Kidney (tissue), 14 donors: ENCODE results near the gene DDX24. TPM values are rescaled to one million over a fixed set of nuclear protein-coding genes. Genes with fewer than 3 reads are reported as not detected.

Experiments
- DNase-seq, 5 donors: peaks; one replicate each; pipeline ENCODE4 v3.0.0-alpha.2; 2013 to 2020
- FAIRE-seq: peaks from 2 replicates; lab custom pipeline; 2012; peaks lifted over from hg19 to GRCh38; lab: Jason Lieb, UNC
- H3K27ac ChIP-seq, 2 donors: one replicate each; pipeline ENCODE4 v1.7.0; 2013; ENCODE audit warnings: low read depth in 2 of 2, low read length in 2 of 2, inconsistent platforms in 1 of 2
- H3K27me3 ChIP-seq: one replicate; pipeline ENCODE4 v1.7.1; 2013; ENCODE audit warnings: low read length, inconsistent platforms; ENCODE audit not compliant: control insufficient read depth, insufficient read depth
- H3K36me3 ChIP-seq, 3 donors: one replicate each; pipeline versions ENCODE4 v1.7.0 to v1.7.1; 2013; ENCODE audit warnings: low read length in 3 of 3, control low read depth in 1 of 3, inconsistent platforms in 1 of 3; ENCODE audit not compliant: insufficient read depth in 3 of 3, control insufficient read depth in 2 of 3
- H3K4me1 ChIP-seq, 3 donors: one replicate each; pipeline versions ENCODE4 v1.7.0 to v1.7.1; 2013; ENCODE audit warnings: low read length in 3 of 3, inconsistent platforms in 1 of 3, low read depth in 1 of 3; ENCODE audit not compliant: control insufficient read depth in 2 of 3, insufficient read depth in 2 of 3
- H3K4me3 ChIP-seq, 3 donors: one replicate each; pipeline versions ENCODE4 v1.7.0 to v1.8.1; 2013; ENCODE audit warnings: low read length in 3 of 3, control low read depth in 1 of 3, inconsistent platforms in 1 of 3
- H3K9ac ChIP-seq, 3 donors: one replicate each; pipeline versions ENCODE4 v1.7.0 to v1.7.1; 2013; ENCODE audit warnings: low read length in 3 of 3, control low read depth in 1 of 3, inconsistent platforms in 1 of 3
- H3K9me3 ChIP-seq, 3 donors: one replicate each; pipeline versions ENCODE4 v1.7.0 to v1.7.1; 2013; ENCODE audit warnings: low read length in 3 of 3, control low read depth in 1 of 3, inconsistent platforms in 1 of 3; ENCODE audit not compliant: control insufficient read depth in 2 of 3, insufficient read depth in 1 of 3
- intact Hi-C: fragments of 100-400 bp; cut with DNase I; formaldehyde crosslinking; loops from one replicate; pipeline ENCODE4 v1.11.1; 2022
- polyA plus RNA-seq: library from polyadenylated mRNA; stranded (reverse); fragments of 350-450 nt; fragmentation: Illumina TruSeq; extraction: RNeasy Lipid Tissue Mini Kit (QIAGEN cat#74804); gene quantifications from one replicate; pipeline ENCODE4 v1.2.3, GENCODE V29; 2014; ENCODE audit warnings: low read depth, low replicate concordance; ENCODE audit not compliant: insufficient read depth
- total RNA-seq: library from RNA; stranded (reverse); fragmentation: NEBNext Ultra II Directional; extraction: Animal tissue kit (Norgen Biotek cat#: 25700); gene quantifications from one replicate; pipeline ENCODE4 v1.2.1, GENCODE V29; 2021
- TF ChIP-seq, protein P1 (sequence below): IDR thresholded peaks from 3 replicates; pipeline ENCODE4 v1.5.1; 2012; ENCODE audit warnings: mild to moderate bottlenecking, moderate library complexity, borderline replicate concordance; ENCODE audit not compliant: insufficient read depth; ENCODE audit errors: extremely low read depth
- donor health status: control.
- donor health status: control.
- donor health status: control.
- donor health status: control.
- donor health status: control.
- donor health status: DM: yes; HTN: yes; CAD: no.
- donor health status: Normal renal cell carcinoma (clear cell type).

Gene DDX24
- total and polyA plus RNA-seq, 2 donors from 2014 or later: 139 to 193 TPM

- Histone ChIP-seq H3K9ac (no peak overlapping the region), H3K27ac (no peak overlapping the region), H3K27me3 (no peaks in the 10 kb centered on the region), H3K36me3 (no peaks in the 10 kb centered on the region), H3K4me3 (no peak overlapping the region), H3K4me1 (no peaks in the 10 kb centered on the region), H3K9me3 (no peaks in the 10 kb centered on the region)
- intact Hi-C loops: loop anchor here (5.0 kb wide), 1 partner anchor 108 kb away; no protein-coding TSS in a partner anchor
- DNase-seq (no peak), FAIRE-seq (no peak)
- TF ChIP-seq, protein P1, sequence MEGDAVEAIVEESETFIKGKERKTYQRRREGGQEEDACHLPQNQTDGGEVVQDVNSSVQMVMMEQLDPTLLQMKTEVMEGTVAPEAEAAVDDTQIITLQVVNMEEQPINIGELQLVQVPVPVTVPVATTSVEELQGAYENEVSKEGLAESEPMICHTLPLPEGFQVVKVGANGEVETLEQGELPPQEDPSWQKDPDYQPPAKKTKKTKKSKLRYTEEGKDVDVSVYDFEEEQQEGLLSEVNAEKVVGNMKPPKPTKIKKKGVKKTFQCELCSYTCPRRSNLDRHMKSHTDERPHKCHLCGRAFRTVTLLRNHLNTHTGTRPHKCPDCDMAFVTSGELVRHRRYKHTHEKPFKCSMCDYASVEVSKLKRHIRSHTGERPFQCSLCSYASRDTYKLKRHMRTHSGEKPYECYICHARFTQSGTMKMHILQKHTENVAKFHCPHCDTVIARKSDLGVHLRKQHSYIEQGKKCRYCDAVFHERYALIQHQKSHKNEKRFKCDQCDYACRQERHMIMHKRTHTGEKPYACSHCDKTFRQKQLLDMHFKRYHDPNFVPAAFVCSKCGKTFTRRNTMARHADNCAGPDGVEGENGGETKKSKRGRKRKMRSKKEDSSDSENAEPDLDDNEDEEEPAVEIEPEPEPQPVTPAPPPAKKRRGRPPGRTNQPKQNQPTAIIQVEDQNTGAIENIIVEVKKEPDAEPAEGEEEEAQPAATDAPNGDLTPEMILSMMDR: no peak
These were observed 51.3 kb downstream of the DDX24 start for GRCh38 chr14:94029671-94030203.

DNA sequence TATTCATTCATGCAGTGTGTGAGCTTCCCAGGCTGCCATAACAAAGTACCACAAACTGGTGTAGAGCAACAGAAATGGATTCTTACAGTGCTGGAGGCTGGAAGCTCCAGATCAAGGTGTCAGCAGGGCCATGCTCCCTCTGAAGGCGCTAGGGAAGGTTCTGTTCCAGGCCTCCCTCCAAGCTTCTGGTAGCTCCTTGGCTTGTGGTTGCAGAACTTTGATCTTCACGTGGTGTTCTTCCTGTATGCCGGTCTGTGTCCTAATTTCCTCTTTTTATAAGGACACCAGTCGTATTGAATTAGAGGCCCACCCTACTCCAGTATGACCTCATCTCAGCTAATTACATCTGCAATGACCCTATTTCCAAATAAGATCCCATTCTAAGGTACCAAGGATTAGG, 51.7 kb downstream of the DDX24 start:
- DNase-seq: no peak
- no peaks in the 10 kb centered on the region for H3K36me3 ChIP-seq
- TF ChIP-seq, protein P1: no peak
- no peak overlapping the region for H3K27ac ChIP-seq
- no peaks in the 10 kb centered on the region for H3K9me3 ChIP-seq
- H3K9ac ChIP-seq: no peak overlapping the region
- intact Hi-C loops: no loop called here
- no peak for FAIRE-seq
- no peaks in the 10 kb centered on the region for H3K4me1 ChIP-seq
- no peak overlapping the region for H3K4me3 ChIP-seq
- H3K27me3 ChIP-seq: no peaks in the 10 kb centered on the region

GRCh38 chr14:94028450-94028826, 52.6 kb downstream of the DDX24 start:
- no peak for FAIRE-seq
- intact Hi-C loops: no loop called here
- no peaks in the 10 kb centered on the region for H3K36me3 ChIP-seq
- H3K4me3 ChIP-seq: no peak overlapping the region
- H3K4me1 ChIP-seq: no peaks in the 10 kb centered on the region
- no peaks in the 10 kb centered on the region for H3K9me3 ChIP-seq
- no peak overlapping the region for H3K27ac ChIP-seq
- H3K27me3 ChIP-seq: no peaks in the 10 kb centered on the region
- no peak overlapping the region for H3K9ac ChIP-seq
- TF ChIP-seq, protein P1: no peak
- DNase-seq: no peak
